Measurements from ENCODE around the gene ENOPH1.

Gene ENOPH1

GRCh38 chr4:82481506-82481840, 51.1 kb downstream of the ENOPH1 start:
- DNase-seq (ENCODE audit: low read depth), result no peak
- TF ChIP-seq, protein P1, sequence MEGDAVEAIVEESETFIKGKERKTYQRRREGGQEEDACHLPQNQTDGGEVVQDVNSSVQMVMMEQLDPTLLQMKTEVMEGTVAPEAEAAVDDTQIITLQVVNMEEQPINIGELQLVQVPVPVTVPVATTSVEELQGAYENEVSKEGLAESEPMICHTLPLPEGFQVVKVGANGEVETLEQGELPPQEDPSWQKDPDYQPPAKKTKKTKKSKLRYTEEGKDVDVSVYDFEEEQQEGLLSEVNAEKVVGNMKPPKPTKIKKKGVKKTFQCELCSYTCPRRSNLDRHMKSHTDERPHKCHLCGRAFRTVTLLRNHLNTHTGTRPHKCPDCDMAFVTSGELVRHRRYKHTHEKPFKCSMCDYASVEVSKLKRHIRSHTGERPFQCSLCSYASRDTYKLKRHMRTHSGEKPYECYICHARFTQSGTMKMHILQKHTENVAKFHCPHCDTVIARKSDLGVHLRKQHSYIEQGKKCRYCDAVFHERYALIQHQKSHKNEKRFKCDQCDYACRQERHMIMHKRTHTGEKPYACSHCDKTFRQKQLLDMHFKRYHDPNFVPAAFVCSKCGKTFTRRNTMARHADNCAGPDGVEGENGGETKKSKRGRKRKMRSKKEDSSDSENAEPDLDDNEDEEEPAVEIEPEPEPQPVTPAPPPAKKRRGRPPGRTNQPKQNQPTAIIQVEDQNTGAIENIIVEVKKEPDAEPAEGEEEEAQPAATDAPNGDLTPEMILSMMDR (IDR thresholded peaks at IDR 0.05; ENCODE audit: control insufficient read depth, extremely low read depth, insufficient read depth), result no peak
- no peak overlapping the region for H3K4me3 ChIP-seq (ENCODE audit: low read depth, low read length)

GRCh38 chr4:82482387-82482786, 52.0 kb downstream of the ENOPH1 start:
- no peak for DNase-seq (ENCODE audit: low read depth)
- no peak overlapping the region for H3K4me3 ChIP-seq (ENCODE audit: low read depth, low read length)
- TF ChIP-seq, protein P1 (IDR thresholded peaks at IDR 0.05; ENCODE audit: control insufficient read depth, extremely low read depth, insufficient read depth), result no peak

DNA sequence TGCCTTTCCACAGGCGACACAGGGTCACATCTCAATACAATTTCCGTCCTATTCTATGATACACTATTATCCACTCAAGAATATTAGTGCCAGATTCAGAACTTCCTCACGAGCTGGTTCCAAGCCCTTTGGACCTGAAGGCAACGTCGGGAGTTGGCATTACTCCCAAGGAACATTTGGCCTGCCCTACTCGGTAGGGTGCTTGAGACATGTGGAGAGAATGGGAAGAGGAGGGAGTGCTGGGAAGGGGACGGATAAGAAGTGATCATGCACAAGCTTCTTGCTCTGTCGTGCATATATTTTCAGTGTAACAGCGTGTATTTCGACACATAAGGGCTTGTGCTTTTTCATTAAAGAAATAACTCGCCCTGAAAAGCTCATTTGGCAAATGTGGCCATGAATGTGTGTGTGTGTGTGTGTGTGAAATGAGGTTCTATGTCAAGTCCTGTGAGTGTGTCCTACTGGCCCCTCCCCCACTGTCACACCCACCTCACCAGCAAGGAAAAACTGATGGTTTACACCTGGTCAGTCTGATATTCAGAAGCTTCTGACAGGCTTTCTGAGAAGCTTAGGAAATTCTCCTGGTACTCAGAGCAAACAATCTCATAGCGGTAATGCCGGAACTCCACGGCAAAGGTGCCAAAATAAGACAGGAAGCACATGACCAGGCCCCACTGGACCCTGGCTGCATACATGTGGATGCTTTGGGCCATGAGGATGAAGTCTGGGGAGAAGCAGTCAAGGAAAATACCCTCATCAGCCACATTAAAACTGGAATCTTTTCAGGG, 54.8 kb downstream of the ENOPH1 start:
- TF ChIP-seq, protein P1 (IDR thresholded peaks at IDR 0.05; ENCODE audit: control insufficient read depth, extremely low read depth, insufficient read depth), result no peak
- no peak overlapping the region for H3K4me3 ChIP-seq (ENCODE audit: low read depth, low read length)
- no peak for DNase-seq (ENCODE audit: low read depth)

- no peak for DNase-seq (ENCODE audit: low read depth)
- H3K4me3 ChIP-seq (ENCODE audit: low read depth, low read length), result no peak overlapping the region
- TF ChIP-seq, protein P1 (IDR thresholded peaks at IDR 0.05; ENCODE audit: control insufficient read depth, extremely low read depth, insufficient read depth), result no peak
Observed at GRCh38 chr4:82489076-82489475, 58.7 kb downstream of the ENOPH1 start.

GRCh38 chr4:82489987-82490386, 59.6 kb downstream of the ENOPH1 start:
- H3K4me3 ChIP-seq (ENCODE audit: low read depth, low read length), result no peak overlapping the region
- TF ChIP-seq, protein P1 (IDR thresholded peaks at IDR 0.05; ENCODE audit: control insufficient read depth, extremely low read depth, insufficient read depth), result no peak
- no peak for DNase-seq (ENCODE audit: low read depth)

GRCh38 chr4:82491251-82491960, 61.0 kb downstream of the ENOPH1 start:
- peak; percentile 92 for DNase-seq (ENCODE audit: low read depth)
- no peak overlapping the region for H3K4me3 ChIP-seq (ENCODE audit: low read depth, low read length)
- TF ChIP-seq, protein P1 (IDR thresholded peaks at IDR 0.05; ENCODE audit: control insufficient read depth, extremely low read depth, insufficient read depth), result no peak
